SK-N-SH treated with all-trans-retinoic acid at 6 μM for 48 hours (cell line): ENCODE results near the gene PDLIM7.

Experiments used
- ATAC-seq: fragments of 200-7000 bp; cut with Tn5 transposase; 3 replicates; pipeline ENCODE4 v1.9.1; 2020; ENCODE audit warnings: mild to moderate bottlenecking, moderate library complexity
- ARNTL ChIP-seq: fragments of 450-650 bp; formaldehyde crosslinking; IDR thresholded peaks from 2 replicates; pipeline ENCODE4 v1.5.0; 2020; ENCODE audit warnings: low read depth, mild to moderate bottlenecking, moderate library complexity, borderline replicate concordance
- CSDC2 ChIP-seq: fragments of 250-450 bp; sonication (Bioruptor Pico); IDR thresholded peaks from 2 replicates; pipeline ENCODE4 v1.5.0; 2020; ENCODE audit warnings: mild to moderate bottlenecking, moderate library complexity
- ESRRG ChIP-seq: fragments of 250-450 bp; sonication (Bioruptor Pico); IDR thresholded peaks from 2 replicates; pipeline ENCODE4 v1.6.1; 2021; ENCODE audit warnings: mild to moderate bottlenecking
- GLIS3 ChIP-seq: fragments of 250-450 bp; sonication (Bioruptor Pico); IDR thresholded peaks from 2 replicates; pipeline ENCODE4 v1.5.0; 2020; ENCODE audit warnings: mild to moderate bottlenecking, moderate library complexity
- ISL1 ChIP-seq: fragments of 250-450 bp; sonication (Bioruptor Pico); IDR thresholded peaks from 2 replicates; pipeline ENCODE4 v2.1.2; 2022; ENCODE audit warnings: mild to moderate bottlenecking, moderate library complexity
- OSR1 ChIP-seq: fragments of 250-450 bp; sonication (Bioruptor Pico); IDR thresholded peaks from 2 replicates; pipeline ENCODE4 v1.8.0; 2022; ENCODE audit warnings: moderate library complexity, mild to moderate bottlenecking, inconsistent platforms
- PPARA ChIP-seq: fragments of 250-450 bp; sonication (Bioruptor Pico); IDR thresholded peaks from 2 replicates; pipeline ENCODE4 v1.5.0; 2020; ENCODE audit warnings: mild to moderate bottlenecking, borderline replicate concordance
- RARB ChIP-seq: fragments of 250-450 bp; sonication (Bioruptor Pico); IDR thresholded peaks from 2 replicates; pipeline ENCODE4 v1.8.0; 2021; ENCODE audit warnings: mild to moderate bottlenecking, moderate library complexity
- SNAI2 ChIP-seq: fragments of 250-450 bp; sonication (Bioruptor Pico); IDR thresholded peaks from 2 replicates; pipeline ENCODE4 v1.5.0; 2020; ENCODE audit warnings: mild to moderate bottlenecking, moderate library complexity
- TCF4 ChIP-seq: fragments of 250-450 bp; sonication (Bioruptor Pico); IDR thresholded peaks from 2 replicates; pipeline ENCODE4 v1.8.0; 2021; ENCODE audit warnings: mild to moderate bottlenecking, moderate library complexity, borderline replicate concordance
- TOX ChIP-seq: fragments of 250-450 bp; sonication (Bioruptor Pico); IDR thresholded peaks from 2 replicates; pipeline ENCODE4 v1.8.0; 2021; ENCODE audit warnings: mild to moderate bottlenecking, moderate library complexity, borderline replicate concordance
- ZC3H10 ChIP-seq: fragments of 250-450 bp; sonication (Bioruptor Pico); IDR thresholded peaks from 2 replicates; pipeline ENCODE4 v1.5.1; 2021; ENCODE audit warnings: mild to moderate bottlenecking, moderate library complexity
- ZFP3 ChIP-seq: fragments of 250-450 bp; sonication (Bioruptor Pico); IDR thresholded peaks from 2 replicates; pipeline ENCODE4 v1.5.0; 2020; ENCODE audit warnings: mild to moderate bottlenecking, moderate library complexity
- ZFP30 ChIP-seq: fragments of 450-650 bp; formaldehyde crosslinking; IDR thresholded peaks from 2 replicates; pipeline ENCODE4 v1.5.0; 2022; ENCODE audit warnings: mild to moderate bottlenecking, moderate library complexity
- ZNF565 ChIP-seq: fragments of 450-650 bp; formaldehyde crosslinking; conservative IDR thresholded peaks from 2 replicates; pipeline ENCODE4 v1.5.0; 2020; ENCODE audit warnings: low read depth, mild to moderate bottlenecking, moderate library complexity
- ZNF70 ChIP-seq: fragments of 450-650 bp; formaldehyde crosslinking; IDR thresholded peaks from 2 replicates; pipeline ENCODE4 v1.5.0; 2020; ENCODE audit warnings: mild to moderate bottlenecking, moderate library complexity
- ZNF8 ChIP-seq: fragments of 450-650 bp; formaldehyde crosslinking; IDR thresholded peaks from 2 replicates; pipeline ENCODE4 v1.5.0; 2020; ENCODE audit warnings: mild to moderate bottlenecking, moderate library complexity
- TF ChIP-seq, protein P1 (sequence below): fragments of 250-450 bp; sonication (Bioruptor Pico); IDR thresholded peaks from 2 replicates; pipeline ENCODE4 v1.5.1; 2020; ENCODE audit warnings: low read depth, mild to moderate bottlenecking, moderate library complexity
- TF ChIP-seq, protein P2 (sequence below): fragments of 250-450 bp; sonication (Bioruptor Pico); IDR thresholded peaks from 2 replicates; pipeline ENCODE4 v1.5.0; 2020; ENCODE audit warnings: mild to moderate bottlenecking, moderate library complexity
- TF ChIP-seq, protein P3 (sequence below): fragments of 250-450 bp; sonication (Bioruptor Pico); IDR thresholded peaks from 2 replicates; pipeline ENCODE4 v1.5.1; 2021; ENCODE audit warnings: mild to moderate bottlenecking, moderate library complexity
- TF ChIP-seq, protein P4 (sequence below): fragments of 250-450 bp; sonication (Bioruptor Pico); IDR thresholded peaks from 2 replicates; pipeline ENCODE4 v1.8.0; 2020; ENCODE audit warnings: mild to moderate bottlenecking, moderate library complexity, borderline replicate concordance
- TF ChIP-seq, protein P5 (sequence below): fragments of 250-450 bp; sonication (Bioruptor Pico); IDR thresholded peaks from 2 replicates; pipeline ENCODE4 v1.8.0; 2021; ENCODE audit warnings: low read depth, mild to moderate bottlenecking, moderate library complexity, borderline replicate concordance

The PDLIM7 gene

DNA sequence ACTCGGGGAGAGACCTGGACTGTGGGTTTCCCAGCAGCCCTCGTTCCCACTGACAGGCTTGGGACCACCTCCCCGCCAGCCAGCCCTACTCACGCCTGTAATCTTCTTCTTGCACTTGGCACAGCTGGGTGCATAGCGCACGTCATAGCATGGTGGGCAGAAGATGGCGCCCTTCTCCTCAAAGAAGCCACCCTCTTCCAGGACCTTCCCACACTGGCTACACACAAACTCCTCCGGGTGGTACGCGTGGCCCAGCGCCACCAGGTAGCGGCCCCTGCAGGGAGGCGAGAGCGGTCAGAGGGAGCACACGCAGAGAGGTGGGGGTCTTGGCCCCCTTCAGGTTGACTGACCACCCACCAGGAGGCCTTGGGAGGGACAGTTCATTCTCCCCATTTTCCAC is 9.4 kb downstream of the PDLIM7 start:
- TF ChIP-seq SNAI2 (CRISPR knock-in tag) = no peak
- TF ChIP-seq, protein P1, sequence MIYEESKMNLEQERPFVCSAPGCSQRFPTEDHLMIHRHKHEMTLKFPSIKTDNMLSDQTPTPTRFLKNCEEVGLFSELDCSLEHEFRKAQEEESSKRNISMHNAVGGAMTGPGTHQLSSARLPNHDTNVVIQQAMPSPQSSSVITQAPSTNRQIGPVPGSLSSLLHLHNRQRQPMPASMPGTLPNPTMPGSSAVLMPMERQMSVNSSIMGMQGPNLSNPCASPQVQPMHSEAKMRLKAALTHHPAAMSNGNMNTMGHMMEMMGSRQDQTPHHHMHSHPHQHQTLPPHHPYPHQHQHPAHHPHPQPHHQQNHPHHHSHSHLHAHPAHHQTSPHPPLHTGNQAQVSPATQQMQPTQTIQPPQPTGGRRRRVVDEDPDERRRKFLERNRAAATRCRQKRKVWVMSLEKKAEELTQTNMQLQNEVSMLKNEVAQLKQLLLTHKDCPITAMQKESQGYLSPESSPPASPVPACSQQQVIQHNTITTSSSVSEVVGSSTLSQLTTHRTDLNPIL = no peak
- TF ChIP-seq TOX (CRISPR knock-in tag) = no peak
- no peak for TF ChIP-seq RARB (CRISPR knock-in tag)
- TF ChIP-seq, protein P2, sequence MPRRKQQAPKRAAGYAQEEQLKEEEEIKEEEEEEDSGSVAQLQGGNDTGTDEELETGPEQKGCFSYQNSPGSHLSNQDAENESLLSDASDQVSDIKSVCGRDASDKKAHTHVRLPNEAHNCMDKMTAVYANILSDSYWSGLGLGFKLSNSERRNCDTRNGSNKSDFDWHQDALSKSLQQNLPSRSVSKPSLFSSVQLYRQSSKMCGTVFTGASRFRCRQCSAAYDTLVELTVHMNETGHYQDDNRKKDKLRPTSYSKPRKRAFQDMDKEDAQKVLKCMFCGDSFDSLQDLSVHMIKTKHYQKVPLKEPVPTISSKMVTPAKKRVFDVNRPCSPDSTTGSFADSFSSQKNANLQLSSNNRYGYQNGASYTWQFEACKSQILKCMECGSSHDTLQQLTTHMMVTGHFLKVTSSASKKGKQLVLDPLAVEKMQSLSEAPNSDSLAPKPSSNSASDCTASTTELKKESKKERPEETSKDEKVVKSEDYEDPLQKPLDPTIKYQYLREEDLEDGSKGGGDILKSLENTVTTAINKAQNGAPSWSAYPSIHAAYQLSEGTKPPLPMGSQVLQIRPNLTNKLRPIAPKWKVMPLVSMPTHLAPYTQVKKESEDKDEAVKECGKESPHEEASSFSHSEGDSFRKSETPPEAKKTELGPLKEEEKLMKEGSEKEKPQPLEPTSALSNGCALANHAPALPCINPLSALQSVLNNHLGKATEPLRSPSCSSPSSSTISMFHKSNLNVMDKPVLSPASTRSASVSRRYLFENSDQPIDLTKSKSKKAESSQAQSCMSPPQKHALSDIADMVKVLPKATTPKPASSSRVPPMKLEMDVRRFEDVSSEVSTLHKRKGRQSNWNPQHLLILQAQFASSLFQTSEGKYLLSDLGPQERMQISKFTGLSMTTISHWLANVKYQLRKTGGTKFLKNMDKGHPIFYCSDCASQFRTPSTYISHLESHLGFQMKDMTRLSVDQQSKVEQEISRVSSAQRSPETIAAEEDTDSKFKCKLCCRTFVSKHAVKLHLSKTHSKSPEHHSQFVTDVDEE = no peak
- TF ChIP-seq, protein P3, sequence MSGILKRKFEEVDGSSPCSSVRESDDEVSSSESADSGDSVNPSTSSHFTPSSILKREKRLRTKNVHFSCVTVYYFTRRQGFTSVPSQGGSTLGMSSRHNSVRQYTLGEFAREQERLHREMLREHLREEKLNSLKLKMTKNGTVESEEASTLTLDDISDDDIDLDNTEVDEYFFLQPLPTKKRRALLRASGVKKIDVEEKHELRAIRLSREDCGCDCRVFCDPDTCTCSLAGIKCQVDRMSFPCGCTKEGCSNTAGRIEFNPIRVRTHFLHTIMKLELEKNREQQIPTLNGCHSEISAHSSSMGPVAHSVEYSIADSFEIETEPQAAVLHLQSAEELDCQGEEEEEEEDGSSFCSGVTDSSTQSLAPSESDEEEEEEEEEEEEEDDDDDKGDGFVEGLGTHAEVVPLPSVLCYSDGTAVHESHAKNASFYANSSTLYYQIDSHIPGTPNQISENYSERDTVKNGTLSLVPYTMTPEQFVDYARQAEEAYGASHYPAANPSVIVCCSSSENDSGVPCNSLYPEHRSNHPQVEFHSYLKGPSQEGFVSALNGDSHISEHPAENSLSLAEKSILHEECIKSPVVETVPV = no peak
- no peak for TF ChIP-seq TCF4 (CRISPR knock-in tag)
- TF ChIP-seq, protein P4, sequence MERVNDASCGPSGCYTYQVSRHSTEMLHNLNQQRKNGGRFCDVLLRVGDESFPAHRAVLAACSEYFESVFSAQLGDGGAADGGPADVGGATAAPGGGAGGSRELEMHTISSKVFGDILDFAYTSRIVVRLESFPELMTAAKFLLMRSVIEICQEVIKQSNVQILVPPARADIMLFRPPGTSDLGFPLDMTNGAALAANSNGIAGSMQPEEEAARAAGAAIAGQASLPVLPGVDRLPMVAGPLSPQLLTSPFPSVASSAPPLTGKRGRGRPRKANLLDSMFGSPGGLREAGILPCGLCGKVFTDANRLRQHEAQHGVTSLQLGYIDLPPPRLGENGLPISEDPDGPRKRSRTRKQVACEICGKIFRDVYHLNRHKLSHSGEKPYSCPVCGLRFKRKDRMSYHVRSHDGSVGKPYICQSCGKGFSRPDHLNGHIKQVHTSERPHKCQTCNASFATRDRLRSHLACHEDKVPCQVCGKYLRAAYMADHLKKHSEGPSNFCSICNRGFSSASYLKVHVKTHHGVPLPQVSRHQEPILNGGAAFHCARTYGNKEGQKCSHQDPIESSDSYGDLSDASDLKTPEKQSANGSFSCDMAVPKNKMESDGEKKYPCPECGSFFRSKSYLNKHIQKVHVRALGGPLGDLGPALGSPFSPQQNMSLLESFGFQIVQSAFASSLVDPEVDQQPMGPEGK (CRISPR knock-in tag) = no peak
- no peak for TF ChIP-seq CSDC2
- ATAC-seq = no peak

DNA sequence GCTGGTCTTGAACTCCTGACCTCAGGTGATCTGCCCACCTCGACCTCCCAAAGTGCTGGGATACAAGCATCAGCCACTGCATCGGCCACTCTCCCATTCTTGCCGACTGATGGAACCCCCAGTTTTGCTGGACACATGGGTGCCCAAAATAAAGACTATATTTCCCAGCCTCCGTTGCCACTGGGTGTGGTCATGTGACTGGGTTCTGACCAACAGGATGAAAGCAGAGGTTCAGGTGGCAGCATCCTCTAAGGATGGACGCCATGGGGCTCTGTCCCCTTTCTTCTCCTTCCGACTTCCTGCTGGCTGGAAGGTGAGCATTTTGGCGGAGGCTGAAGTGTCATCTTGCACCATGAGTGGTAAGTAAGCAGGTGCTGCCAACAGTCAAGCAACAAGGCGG is 10.3 kb downstream of the PDLIM7 start:
- no peak for ATAC-seq
- no peak for TF ChIP-seq TCF4 (CRISPR knock-in tag)
- no peak for TF ChIP-seq ZNF565
- TF ChIP-seq GLIS3 (CRISPR knock-in tag) = no peak
- TF ChIP-seq ISL1 (CRISPR knock-in tag) = no peak
- TF ChIP-seq TOX (CRISPR knock-in tag) = no peak
- TF ChIP-seq CSDC2 = no peak
- no peak for TF ChIP-seq ZNF8 (CRISPR knock-in tag)
- TF ChIP-seq, protein P1 = no peak
- TF ChIP-seq, protein P4 (CRISPR knock-in tag) = no peak
- TF ChIP-seq PPARA (CRISPR knock-in tag) = no peak
- no peak for TF ChIP-seq ZFP3 (CRISPR knock-in tag)
- no peak for TF ChIP-seq OSR1 (CRISPR knock-in tag)
- TF ChIP-seq ZNF70 = no peak
- no peak for TF ChIP-seq ZC3H10
- TF ChIP-seq ZFP30 (CRISPR knock-in tag) = no peak
- TF ChIP-seq, all 23 proteins: peak for 0

DNA sequence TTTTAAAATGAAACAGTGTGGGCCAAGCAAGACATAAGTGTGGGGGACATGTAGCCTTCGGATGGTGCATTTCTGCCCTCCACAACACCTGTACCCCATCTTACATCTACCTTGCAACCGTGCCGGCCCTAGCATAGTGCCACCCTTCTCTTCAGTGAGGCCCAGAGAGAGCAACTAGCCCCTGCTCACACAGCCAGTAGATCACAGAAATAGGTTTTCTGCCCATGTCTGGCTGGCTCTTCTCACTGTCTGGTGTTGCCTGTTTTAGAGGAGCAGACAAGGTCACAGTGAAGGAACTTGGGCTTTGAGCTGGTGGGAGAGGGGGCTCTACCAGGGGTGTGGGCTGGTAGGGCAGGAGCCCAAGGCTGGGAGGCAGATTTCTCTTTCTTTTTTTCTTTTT is 11.1 kb downstream of the PDLIM7 start:
- no peak for ATAC-seq
- TF ChIP-seq ESRRG (CRISPR knock-in tag) (no peak), PPARA (CRISPR knock-in tag) (no peak), OSR1 (CRISPR knock-in tag) (no peak), TOX (CRISPR knock-in tag) (no peak), ZFP3 (CRISPR knock-in tag) (no peak), ARNTL (no peak), CSDC2 (no peak), RARB (CRISPR knock-in tag) (no peak), GLIS3 (CRISPR knock-in tag) (no peak), ZNF565 (no peak), SNAI2 (CRISPR knock-in tag) (no peak), ISL1 (CRISPR knock-in tag) (no peak), ZNF8 (CRISPR knock-in tag) (no peak), ZNF70 (no peak)
- TF ChIP-seq, protein P1 = no peak
- TF ChIP-seq, protein P5, sequence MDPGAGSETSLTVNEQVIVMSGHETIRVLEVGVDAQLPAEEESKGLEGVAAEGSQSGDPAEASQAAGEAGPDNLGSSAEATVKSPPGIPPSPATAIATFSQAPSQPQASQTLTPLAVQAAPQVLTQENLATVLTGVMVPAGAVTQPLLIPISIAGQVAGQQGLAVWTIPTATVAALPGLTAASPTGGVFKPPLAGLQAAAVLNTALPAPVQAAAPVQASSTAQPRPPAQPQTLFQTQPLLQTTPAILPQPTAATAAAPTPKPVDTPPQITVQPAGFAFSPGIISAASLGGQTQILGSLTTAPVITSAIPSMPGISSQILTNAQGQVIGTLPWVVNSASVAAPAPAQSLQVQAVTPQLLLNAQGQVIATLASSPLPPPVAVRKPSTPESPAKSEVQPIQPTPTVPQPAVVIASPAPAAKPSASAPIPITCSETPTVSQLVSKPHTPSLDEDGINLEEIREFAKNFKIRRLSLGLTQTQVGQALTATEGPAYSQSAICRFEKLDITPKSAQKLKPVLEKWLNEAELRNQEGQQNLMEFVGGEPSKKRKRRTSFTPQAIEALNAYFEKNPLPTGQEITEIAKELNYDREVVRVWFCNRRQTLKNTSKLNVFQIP = no peak
